Umbilical cord (tissue), 2 donors: ENCODE data around the gene TNNT2. TPM values are rescaled to one million over a fixed set of nuclear protein-coding genes. Genes with fewer than 3 reads are reported as not detected.
A peak's percentile ranks its signal among the peaks of the same experiment; 100 is the strongest.

Experiments
- DNase-seq: peaks from one replicate; pipeline ENCODE4 v3.0.0-alpha.2; 2015; ENCODE audit warnings: low spot score
- total RNA-seq: library from RNA; depleted of rRNA; stranded (reverse); fragments of >200 nt; gene quantifications from one replicate; pipeline ENCODE4 v1.2.3, GENCODE V29; 2014; ENCODE audit warnings: low replicate concordance; ENCODE audit not compliant: insufficient read depth

The TNNT2 gene
- total RNA-seq, 1 donor from 2014 or later = 2.6 TPM

DNA sequence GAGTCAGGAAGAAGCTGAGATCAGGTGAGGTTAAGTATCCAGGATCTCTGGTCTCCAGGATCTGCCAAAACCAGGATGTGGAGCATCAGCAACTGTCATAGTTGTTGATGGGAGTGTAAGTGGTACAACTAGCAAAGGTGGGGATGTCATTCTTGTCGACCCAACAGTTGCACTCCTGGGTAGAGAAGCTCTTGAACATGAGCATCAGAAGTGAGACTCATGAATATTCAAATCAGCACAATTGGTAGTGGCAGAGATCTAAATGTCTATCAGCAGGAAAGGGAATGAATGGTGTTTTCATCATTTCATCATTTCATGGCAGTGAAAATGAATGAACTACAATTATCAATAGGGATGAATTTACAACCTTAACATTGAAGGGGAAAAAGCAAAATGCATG is 25.9 kb upstream of the TNNT2 start:
- DNase-seq = no peak

DNA sequence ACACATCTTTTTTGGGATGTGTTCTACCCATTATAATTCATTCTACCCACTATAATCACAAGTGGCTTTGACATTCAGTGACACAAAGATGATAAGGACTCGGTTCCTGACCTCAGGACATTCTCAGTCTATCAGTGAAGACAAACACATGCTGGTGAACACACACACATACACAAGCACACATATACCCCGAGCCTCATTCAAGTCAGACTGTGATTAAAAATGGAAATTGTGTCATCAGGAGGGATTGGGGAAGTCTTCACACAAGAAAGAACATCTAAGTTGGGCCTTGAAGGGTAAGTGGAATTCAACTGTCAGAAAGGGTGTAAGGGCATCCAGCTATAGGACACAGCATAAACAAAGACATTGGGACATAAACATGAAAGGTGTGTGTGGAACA is 24.2 kb upstream of the TNNT2 start:
- DNase-seq = no peak

DNA sequence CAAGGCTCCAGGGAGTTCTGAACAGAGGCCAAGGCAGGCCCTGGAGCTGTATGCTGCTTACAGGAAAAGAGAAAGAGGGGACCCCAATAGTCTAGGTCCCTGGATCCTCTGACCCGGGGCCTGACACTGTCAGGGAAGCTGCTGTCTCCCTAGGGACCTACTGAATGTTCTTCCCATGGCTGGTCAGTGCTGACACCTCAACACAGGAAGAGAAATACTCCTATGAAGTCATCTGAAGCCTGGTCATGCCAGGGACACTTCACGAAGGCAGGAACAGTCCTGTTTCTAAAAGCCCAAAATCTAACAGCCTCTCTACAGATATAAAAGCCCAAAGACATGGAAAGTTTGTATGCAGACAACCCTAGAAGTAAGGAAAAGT is 23.4 kb upstream of the TNNT2 start:
- no peak for DNase-seq

DNA sequence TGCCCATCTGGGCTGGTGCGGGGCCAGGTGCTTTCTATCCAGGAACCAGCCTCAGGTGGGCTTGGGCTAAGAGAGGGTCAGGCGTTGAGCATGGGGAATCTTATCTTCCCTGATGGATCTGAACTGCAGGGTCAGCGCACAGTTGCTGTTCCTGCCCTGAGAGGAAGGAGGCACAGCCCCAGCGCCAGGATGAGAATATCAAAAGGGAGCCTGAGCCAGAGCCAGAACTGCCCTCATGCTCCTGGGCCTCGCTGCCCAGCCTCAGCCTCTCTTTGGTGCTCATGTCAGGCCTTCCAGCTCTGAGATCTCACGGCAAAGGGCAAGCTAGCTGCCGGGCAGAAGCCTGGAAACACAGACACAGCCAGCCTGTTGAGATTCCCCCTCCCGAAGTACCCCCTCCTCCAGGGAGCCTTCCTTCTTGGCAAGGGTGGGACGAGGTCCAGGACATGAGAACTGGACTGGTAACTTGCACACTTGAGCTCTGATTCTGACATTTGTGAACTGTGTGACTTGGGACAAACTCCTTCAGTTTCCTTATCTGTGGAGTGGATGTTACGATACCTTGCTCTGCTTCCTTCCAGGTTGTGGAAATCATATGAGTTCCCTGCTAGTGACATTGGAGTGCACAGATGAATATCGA is 22.9 kb upstream of the TNNT2 start:
- no peak for DNase-seq

DNA sequence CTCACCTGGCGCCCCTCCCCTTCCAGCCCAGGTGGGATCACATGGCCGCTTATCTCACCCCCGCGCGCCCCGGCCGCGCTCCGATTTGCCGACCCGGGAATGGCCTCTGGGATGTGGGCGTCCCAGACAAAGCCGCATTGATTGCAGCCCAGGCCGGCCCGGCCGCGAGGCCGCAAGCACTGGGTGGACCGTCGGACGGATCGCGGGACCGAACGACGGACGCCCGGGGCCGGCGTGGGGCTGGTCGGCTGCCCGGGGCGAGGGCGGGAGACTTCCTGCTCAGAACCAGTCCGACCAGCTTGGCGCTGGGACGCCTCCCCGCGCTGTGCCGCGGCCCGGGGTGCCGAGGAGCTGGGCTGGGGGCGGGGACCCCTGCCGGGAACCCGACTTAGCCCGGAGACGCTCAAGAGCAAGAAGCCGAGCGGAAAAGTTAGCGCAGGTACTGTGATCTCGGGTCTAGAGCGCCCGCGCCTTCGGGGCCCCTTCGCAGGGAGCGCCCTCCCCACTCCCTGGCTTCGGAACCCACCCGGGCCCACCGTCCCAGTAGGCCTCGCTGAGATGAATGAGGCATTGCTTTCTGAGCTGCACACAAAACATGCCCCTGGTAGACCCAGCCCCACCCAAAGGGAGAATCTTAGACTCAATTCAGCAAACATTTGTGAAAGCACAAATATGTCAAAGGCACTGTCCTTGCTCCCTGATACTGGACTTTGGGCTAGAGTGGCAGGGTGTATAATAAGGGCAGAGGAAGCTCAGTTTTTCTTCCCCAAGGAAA is 22.1 kb upstream of the TNNT2 start:
- no peak for DNase-seq

DNA sequence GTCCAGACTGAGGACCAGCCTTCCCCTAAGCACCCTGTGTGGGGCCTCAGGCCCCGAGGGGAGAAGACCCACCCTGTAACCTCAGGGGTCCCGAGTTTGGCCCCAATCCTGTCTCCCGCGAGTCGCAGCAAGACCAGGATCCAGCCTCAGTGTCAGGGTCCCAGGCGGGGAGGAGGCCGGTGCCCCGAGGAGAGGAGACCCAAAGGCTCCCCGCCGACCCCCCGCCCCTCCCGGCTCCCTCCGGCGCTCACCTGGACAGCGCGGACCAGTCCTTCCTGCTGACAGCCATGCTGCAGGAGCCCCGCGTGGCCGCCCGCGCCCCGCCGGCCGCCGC is 21.5 kb upstream of the TNNT2 start, which contains the start of gene LAD1:
Gene LAD1, minus strand, starts transcription at position 307 of the 334 bp plus-strand sequence. Its CDS starts 18 bp downstream, at position 289.
- DNase-seq = no peak

DNA sequence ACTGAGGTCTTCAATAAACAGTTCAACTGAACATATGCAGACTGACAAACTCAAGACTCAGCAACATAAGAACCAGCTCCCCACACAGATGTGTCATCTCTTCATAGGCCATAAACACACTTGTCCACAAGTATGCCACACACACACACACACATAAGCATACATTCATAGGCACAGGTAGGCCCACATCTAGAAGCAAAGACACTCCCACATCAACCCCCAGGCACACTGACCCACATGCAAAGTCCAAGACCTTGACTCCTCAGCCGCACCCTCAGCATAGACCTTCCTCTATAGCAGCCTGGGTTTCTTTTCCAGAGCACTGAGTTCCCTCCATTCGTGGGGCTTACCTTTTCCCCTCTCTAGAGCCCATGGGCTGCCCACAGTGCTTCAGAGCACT is 20.2 kb upstream of the TNNT2 start:
- DNase-seq = no peak

DNA sequence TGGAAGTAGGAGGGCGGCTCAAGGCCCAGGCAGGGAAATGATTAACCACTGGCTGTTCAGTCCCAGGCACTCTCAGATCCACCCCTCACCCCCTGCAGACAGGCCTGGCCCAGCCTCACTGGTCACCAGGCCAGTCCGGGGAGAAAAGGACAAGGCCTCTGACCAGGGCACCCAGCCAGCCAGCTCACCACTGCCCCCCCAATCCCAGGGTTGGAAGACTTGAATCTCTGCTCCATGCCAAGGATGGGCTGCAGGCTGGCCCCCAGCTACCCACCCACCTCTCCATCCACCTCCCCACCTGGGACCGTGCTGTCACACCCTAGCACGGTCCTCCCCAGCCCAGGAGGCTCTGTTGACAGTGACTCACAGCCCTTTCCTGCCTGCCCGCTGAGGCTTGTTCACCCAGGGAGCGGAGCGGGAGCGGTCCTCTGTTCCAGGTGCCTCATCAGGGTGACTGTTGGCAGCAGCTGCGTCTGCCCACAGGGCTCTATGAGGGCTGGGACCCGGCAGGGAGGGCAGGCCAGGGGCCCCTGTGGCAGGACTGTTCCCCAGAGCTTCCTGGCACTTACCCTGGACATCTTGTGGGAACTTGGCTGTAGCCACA is 19.5 kb upstream of the TNNT2 start:
- DNase-seq = no peak

DNA sequence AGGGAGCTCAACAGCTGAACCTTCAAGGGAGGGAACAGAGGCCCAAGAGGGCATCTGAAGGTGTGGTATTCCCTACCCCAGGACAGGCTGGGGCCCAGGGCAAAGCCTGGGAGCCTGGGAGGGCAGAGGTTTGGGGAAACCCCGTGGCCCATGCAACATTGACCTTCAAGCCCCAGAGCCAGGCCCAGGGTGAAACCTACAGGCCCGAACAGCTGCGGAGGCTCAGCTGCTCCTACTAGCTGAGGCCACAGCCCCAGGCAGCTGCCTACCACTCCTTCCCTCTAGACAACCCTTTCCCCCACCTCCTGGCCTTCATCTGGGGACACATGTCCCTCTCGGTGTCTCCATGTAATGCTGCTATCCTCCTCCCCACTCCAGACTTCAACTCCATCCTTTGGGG is 18.5 kb upstream of the TNNT2 start:
- no peak for DNase-seq

DNA sequence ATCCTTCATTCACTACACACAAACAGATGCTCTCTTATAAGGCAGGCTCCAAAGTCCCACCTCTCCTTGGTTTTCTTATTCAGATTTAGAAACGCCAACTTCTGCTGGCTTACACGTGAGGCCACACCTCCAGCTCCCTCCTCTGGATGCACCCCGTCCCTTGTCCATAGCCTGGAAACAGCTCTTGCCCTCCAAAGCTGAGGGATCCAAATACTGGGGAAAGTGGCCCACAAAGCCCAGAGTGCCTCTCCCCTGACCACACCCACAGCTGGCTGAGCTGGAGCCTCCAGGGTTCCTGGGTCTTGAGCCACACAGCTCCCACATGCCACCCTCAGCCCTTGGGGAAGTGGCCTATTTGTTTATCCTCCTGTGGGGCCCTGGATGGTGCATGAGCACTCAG is 17.1 kb upstream of the TNNT2 start:
- DNase-seq = no peak

DNA sequence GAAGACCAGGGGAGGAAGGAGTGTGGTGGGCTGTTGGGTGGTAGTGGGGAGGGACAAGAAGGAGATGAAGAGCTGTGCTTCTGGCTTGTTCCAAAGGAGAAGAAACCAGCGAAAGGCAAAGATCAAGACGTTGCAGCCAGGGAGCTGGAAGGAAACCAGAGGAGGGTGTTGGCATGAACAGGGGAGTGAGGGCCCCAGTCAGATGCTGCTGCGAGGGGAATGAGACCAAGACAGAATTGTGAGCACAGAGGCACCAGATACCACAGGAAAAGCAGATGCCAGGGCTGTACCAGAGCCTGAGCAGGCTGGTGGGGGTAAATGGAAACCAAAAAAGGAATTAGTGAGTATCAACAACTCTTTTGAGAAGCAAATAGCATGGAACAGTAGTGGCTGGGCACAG is 15.6 kb upstream of the TNNT2 start:
- peak; percentile 71 for DNase-seq

DNA sequence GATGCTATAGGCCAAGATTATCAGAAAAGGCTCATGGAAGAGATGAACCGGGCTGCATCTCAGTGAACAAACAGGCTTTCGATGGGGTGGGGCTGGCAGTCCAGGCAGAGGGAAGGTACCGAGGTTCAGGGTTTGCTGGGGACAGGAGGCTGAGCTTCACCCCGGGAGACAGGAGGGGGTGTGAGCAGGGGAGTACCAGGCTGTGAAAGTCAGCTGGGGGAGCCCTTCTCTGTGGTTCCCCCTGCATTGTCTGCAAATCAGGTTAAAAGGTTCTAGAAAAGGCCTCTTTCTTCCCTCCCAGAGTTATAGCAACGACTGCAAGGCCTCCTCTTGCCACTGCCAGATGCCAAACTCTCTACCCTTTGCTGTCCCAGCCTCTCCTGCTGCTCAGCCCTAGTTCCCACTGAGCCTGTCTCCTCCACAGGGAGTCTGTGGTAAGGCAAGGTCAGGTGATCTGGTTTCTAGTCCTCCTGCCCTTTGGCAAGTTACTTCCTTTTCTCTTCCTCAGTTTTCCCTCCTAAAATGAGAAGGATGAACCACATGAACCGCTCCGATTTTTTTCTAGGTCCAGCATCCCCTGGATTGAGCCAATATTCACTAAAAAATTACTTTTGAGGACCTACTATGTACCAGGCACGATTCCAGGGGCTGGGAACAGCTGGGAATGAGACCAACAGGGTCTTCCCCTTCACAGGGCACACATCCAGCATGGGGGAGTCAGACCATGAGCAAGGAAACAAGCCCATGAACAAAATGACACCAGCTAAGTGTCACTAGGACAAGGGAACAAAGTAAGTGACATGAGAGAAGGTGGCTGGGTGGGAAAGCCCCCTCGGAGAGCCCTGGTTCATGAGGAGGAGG is 14.4 kb upstream of the TNNT2 start:
- DNase-seq = no peak

DNA sequence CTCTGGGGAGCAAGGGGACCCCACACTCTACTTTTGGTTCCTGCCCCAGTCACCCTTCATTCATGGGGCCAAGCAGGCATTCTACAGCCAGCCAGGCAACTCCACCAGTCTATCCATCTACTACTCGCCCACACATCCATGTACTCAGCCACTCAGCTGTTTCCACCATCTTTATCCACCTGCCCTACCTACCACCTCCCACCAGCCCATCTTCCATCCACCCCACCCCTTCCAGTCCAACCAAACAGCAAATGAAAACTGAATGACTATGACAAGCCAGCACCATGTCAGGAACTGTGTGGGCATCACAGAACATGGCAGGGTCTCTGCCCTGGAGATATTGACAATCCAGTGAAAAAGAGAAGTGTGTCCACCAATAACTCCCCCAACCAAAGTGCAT is 13.7 kb upstream of the TNNT2 start:
- DNase-seq = no peak

DNA sequence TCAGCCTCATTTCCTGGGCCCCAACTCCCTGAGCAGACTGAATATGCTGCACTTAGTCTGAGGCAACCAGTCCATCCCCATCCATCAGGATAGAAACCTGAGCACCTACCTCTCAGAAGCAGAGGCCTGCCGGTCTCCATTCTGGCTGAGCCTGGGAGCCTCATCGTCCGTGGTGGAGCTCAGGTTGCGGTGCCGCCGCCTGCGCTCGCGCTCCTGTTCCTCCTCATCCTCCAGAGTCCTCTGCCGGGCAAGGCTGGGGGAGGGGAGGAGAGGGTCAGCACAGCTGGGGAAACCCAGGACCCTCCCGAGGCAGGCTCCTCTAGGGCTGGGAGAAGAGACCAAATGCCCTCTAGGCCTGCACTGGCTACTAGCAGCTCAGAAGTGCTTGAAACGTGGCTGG is 11.6 kb upstream of the TNNT2 start:
- no peak for DNase-seq

DNA sequence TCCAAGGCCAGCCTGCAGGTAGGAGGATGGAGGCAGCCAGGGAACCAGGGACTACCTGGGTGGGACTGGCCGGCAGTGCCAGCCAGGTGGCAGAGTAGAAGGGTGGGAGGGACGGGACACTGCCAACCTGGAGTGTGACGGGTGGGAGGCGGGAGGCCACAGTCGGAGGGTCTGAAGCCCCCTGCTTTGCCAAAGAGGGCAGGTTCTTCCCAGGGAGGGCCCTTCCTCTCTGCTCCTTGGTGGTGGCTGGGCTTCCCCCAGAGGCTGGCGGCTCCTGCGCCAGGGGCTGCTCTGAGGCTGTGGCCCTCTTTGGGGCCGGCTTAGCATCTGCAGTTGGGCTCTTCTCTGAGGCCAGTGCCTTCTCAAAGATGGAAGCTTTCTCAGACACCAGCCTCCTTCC is 8.7 kb upstream of the TNNT2 start:
- no peak for DNase-seq

DNA sequence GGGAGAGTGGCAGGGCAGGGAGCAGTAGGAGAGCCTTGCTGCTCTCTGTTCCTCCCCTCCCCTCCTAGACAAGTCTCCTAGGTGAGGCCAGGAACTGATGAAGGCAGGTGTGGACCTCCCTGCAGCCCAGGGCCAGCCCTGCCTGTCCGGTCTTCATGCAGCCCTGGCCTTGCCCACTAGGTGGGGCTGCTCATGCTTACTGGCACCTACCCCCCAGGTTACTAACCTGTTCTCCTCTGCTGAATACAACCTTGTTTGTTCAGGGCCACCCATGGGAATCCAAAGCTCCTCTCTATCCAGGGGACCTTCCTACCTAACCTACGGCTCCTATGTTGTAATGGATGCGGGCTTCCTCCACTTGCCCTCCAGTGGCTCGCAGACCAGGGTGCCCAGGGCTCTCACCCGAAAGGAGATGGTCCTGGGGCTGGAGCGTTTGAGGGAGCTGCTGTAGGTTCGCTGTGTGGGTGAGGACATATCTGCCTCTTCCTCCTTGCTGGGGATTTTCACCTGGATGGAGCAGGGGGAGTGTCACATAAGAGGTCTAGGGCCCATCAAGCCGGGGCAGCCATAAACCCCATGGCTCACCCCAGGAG is 7.9 kb upstream of the TNNT2 start:
- DNase-seq = peak; percentile 41

DNA sequence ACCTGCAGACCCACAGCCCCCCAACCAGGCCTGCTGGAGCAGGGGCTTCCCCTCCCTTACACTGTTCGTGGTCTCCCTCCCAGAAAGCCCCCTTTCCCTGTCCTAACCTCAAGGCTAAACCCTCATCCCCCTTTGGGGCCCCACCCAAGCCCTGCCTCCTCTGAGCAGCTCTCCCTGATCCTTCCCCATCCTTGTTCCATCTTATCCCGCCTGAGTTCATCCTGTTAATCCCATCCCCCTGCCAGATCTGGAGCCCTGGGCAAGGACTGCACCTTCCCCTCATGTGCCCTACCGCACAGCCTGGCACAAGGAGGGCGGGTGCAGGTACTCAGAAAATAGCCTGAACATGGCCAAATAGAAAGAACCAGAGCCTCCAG is 6.9 kb upstream of the TNNT2 start:
- no peak for DNase-seq

DNA sequence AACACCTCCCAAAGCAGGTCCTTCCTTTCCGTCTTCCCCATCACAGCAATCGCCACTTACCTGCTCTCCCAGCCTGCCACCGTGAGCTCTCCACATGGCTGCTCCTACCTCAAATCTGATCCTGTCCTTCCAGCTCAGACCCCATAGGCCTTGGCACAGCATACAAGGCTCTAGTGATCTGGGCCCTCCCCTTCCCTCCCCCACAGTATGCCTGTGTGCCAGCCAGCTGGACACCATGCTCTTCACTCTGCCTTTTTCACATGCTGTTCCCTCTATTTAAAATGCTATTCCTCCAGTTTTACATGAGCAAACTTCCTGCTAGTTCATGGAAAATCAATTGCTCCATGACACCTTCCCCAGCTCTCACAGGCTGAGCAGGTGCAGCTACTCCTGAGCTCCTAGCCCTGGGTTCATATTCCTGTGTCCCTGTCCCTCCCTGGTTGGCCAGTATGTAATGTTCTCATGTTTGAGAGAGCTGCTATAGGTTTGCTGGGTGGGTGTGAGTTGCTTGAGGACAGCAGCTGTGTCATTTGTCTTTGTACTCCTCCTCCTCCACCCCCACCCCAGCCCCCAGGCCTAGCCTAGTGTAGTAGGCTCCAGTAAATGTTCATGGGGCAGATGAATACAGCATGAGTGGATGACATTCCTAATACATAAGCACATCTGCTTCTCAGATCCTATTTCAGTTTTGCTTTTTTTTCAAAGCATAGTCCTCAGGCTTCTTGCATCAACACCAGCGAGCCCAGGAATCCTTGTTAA is 6.3 kb upstream of the TNNT2 start:
- DNase-seq = peak; percentile 88

DNA sequence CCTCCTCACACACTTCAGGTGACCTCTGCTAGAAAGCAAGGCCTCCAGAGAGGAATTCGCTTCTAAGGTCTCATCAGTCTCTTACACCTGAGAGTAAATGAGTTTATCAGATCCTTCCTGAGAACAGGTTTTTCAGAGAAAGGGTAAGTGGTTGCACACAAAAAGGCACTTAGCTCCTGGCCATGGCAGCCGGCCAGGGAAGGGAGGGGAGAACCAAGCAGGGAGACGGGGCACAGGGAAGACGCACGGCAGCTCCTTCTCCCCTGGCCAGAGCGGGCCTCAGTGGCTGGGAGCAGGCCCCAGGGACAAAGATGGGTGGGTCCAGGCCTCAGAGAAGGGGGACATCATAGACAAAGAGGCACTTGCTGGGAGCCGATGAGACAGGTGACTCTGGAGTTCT is 3.6 kb upstream of the TNNT2 start:
- peak; percentile 62 for DNase-seq

DNA sequence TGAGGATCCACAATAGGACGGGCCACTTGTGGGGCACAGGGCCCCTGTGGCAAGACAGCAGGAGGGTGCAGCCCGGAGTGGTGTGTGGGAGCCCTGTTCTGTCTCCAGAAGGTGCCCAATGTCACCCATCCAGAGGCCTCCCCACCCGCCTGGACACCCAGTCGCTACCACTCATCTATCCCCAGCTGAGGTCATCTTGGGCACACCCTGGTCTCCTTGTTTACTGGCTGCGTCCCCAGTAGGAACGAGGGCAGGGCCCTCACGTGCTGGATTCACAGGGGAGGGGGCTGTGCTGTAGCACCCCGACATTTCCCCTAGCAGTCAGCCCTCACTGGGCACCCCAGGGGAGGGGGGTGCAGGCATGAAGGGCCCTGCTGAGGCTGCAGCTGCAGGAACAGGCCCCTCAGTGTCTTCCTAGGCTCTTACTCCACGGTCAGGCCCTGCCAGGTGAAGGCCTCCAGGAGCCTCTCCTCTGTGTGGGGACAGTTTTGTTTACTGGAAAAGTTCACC is 2.3 kb upstream of the TNNT2 start:
- no peak for DNase-seq

DNA sequence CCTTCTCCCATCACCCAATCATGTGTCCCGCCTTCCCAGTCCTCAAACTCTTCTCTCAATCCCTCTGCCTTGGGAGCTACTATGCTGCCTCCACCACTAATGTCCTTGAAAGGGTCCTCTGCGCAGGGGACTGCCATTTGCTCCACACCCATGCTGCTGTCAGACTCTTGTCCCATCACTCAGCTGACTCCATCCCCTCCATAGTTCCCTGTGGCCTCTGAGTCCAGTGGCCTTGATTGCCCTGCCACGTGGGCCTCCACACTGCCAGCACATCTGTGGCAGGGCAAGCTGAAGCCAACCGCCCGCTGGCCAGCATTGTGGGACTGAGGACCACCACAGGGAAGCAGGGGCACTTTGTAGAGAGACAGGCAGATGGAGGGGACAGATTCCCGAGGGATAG is 1.3 kb upstream of the TNNT2 start:
- no peak for DNase-seq
